ENCODE results near the gene TOMM7.

Gene TOMM7

GRCh38 chr7:22812353-22812752 is 10.3 kb downstream of the TOMM7 start:
- DNase-seq (ENCODE audit: low read depth) = no peak
- no peak overlapping the region for H3K4me3 ChIP-seq (ENCODE audit: low read depth, low read length)
- TF ChIP-seq POLR2A (IDR thresholded peaks at IDR 0.05; ENCODE audit: extremely low read depth, insufficient read length) = no peak
- no peak for TF ChIP-seq MAX (IDR thresholded peaks at IDR 0.05; ENCODE audit: low read depth, low read length)
- TF ChIP-seq MYC (IDR thresholded peaks at IDR 0.05; ENCODE audit: low read depth, low read length) = no peak
- TF ChIP-seq CTCF (IDR thresholded peaks at IDR 0.05; ENCODE audit: low read depth, low read length) = no peak

GRCh38 chr7:22811746-22812280 is 10.8 kb downstream of the TOMM7 start:
- no peak overlapping the region for H3K4me3 ChIP-seq (ENCODE audit: low read depth, low read length)
- DNase-seq (ENCODE audit: low read depth) = no peak
- no peak for TF ChIP-seq CTCF (IDR thresholded peaks at IDR 0.05; ENCODE audit: low read depth, low read length)
- no peak for TF ChIP-seq MAX (IDR thresholded peaks at IDR 0.05; ENCODE audit: low read depth, low read length)
- TF ChIP-seq POLR2A (IDR thresholded peaks at IDR 0.05; ENCODE audit: extremely low read depth, insufficient read length) = no peak
- no peak for TF ChIP-seq MYC (IDR thresholded peaks at IDR 0.05; ENCODE audit: low read depth, low read length)

- DNase-seq (ENCODE audit: low read depth) = no peak
- no peak overlapping the region for H3K4me3 ChIP-seq (ENCODE audit: low read depth, low read length)
- TF ChIP-seq MAX (IDR thresholded peaks at IDR 0.05; ENCODE audit: low read depth, low read length) (no peak), CTCF (IDR thresholded peaks at IDR 0.05; ENCODE audit: low read depth, low read length) (no peak), POLR2A (IDR thresholded peaks at IDR 0.05; ENCODE audit: extremely low read depth, insufficient read length) (no peak), MYC (IDR thresholded peaks at IDR 0.05; ENCODE audit: low read depth, low read length) (no peak)
Measured at GRCh38 chr7:22810843-22811242, 11.8 kb downstream of the TOMM7 start.

- H3K4me3 ChIP-seq (ENCODE audit: low read depth, low read length) = no peak overlapping the region
- no peak for DNase-seq (ENCODE audit: low read depth)
- no peak for TF ChIP-seq MYC (IDR thresholded peaks at IDR 0.05; ENCODE audit: low read depth, low read length)
- TF ChIP-seq MAX (IDR thresholded peaks at IDR 0.05; ENCODE audit: low read depth, low read length) = no peak
- TF ChIP-seq POLR2A (IDR thresholded peaks at IDR 0.05; ENCODE audit: extremely low read depth, insufficient read length) = no peak
- no peak for TF ChIP-seq CTCF (IDR thresholded peaks at IDR 0.05; ENCODE audit: low read depth, low read length)
Measured at GRCh38 chr7:22809902-22810642, 12.6 kb downstream of the TOMM7 start.

- no peak for DNase-seq (ENCODE audit: low read depth)
- TF ChIP-seq CTCF (IDR thresholded peaks at IDR 0.05; ENCODE audit: low read depth, low read length) (no peak), MAX (IDR thresholded peaks at IDR 0.05; ENCODE audit: low read depth, low read length) (no peak), POLR2A (IDR thresholded peaks at IDR 0.05; ENCODE audit: extremely low read depth, insufficient read length) (no peak), MYC (IDR thresholded peaks at IDR 0.05; ENCODE audit: low read depth, low read length) (no peak)
- H3K4me3 ChIP-seq (ENCODE audit: low read depth, low read length) = no peak overlapping the region
Measured at GRCh38 chr7:22808140-22808539, 14.5 kb downstream of the TOMM7 start.
